GM10847 (cell line): ENCODE results near the gene KLK7.

ENCODE experiments used
- POLR2A ChIP-seq: IDR thresholded peaks from 2 replicates; pipeline ENCODE4 v1.6.1; 2011; ENCODE audit not compliant: insufficient read length; ENCODE audit errors: extremely low read depth

KLK7 gene

GRCh38 chr19:50932018-50932689 lies 51.6 kb downstream of the KLK7 start:
- TF ChIP-seq POLR2A, result no peak

GRCh38 chr19:50931023-50931422 lies 52.7 kb downstream of the KLK7 start:
- no peak for TF ChIP-seq POLR2A

- no peak for TF ChIP-seq POLR2A
These were observed 54.9 kb downstream of the KLK7 start for GRCh38 chr19:50928831-50929230.
